GM23338 (cell line): ENCODE data around the gene SSBP2. TPM values are rescaled to one million over a fixed set of nuclear protein-coding genes. Genes with fewer than 3 reads are reported as not detected.

Experiments
- ATAC-seq: fragments of 200-7000 bp; cut with Tn5 transposase; 3 replicates; pipeline ENCODE4 v1.9.1; 2020
- DNase-seq: peaks from one replicate; pipeline ENCODE4 v3.0.0-alpha.2; 2015; ENCODE audit warnings: low spot score
- H2AFZ ChIP-seq: fragments of 200-600 bp; sonication (generic); 2 replicates; pipeline ENCODE4 v1.8.0; 2016; ENCODE audit warnings: antibody characterized with exemption, mild to moderate bottlenecking, moderate library complexity
- H3F3A ChIP-seq: fragments of 200-600 bp; sonication (generic); replicated peaks from 2 replicates; pipeline ENCODE4 v1.8.0; 2017; ENCODE audit warnings: antibody characterized with exemption, mixed run types, low read depth
- H3K27ac ChIP-seq: fragments of 200-600 bp; sonication (generic); 2 replicates; pipeline ENCODE4 v1.6.1; 2016; ENCODE audit warnings: low read depth
- H3K27me3 ChIP-seq: fragments of 200-600 bp; sonication (generic); 2 replicates; pipeline ENCODE4 v1.8.0; 2016; ENCODE audit warnings: mild to moderate bottlenecking, mixed run types, moderate library complexity; ENCODE audit not compliant: insufficient read depth
- H3K36me3 ChIP-seq: fragments of 200-600 bp; sonication (generic); 2 replicates; pipeline ENCODE4 v1.8.0; 2016; ENCODE audit warnings: mild to moderate bottlenecking; ENCODE audit not compliant: insufficient read depth
- H3K4me1 ChIP-seq: fragments of 200-600 bp; sonication (generic); 2 replicates; pipeline ENCODE4 v1.8.0; 2016; ENCODE audit warnings: mild to moderate bottlenecking, moderate library complexity; ENCODE audit not compliant: insufficient read depth
- H3K4me2 ChIP-seq: fragments of 200-600 bp; sonication (generic); 2 replicates; pipeline ENCODE4 v1.7.1; 2017; ENCODE audit warnings: mixed run types
- H3K4me3 ChIP-seq: fragments of 200-600 bp; sonication (generic); 2 replicates; pipeline ENCODE4 v1.6.1; 2016; ENCODE audit warnings: mixed run types
- H3K79me2 ChIP-seq: fragments of 200-600 bp; sonication (generic); replicated peaks from 2 replicates; pipeline ENCODE4 v1.8.0; 2017; ENCODE audit warnings: mild to moderate bottlenecking; ENCODE audit not compliant: insufficient read depth
- H3K9me2 ChIP-seq: fragments of 200-600 bp; sonication (generic); 2 replicates; pipeline ENCODE4 v1.8.0; 2017; ENCODE audit not compliant: insufficient read depth
- H4K20me1 ChIP-seq: fragments of 200-600 bp; sonication (generic); replicated peaks from 2 replicates; pipeline ENCODE4 v1.8.0; 2017; ENCODE audit warnings: mild to moderate bottlenecking; ENCODE audit not compliant: insufficient read depth
- H3K27ac Mint-ChIP-seq: 2 replicates; pipeline ENCODE4 v1.8.0; 2020; ENCODE audit warnings: inconsistent platforms, mild to moderate bottlenecking, moderate library complexity, mixed read lengths
- H3K27me3 Mint-ChIP-seq: 3 replicates; pipeline ENCODE4 v1.8.0; 2022; ENCODE audit warnings: low read depth, mild to moderate bottlenecking, moderate library complexity, mixed read lengths, inconsistent platforms; ENCODE audit not compliant: insufficient read depth, poor library complexity
- H3K36me3 Mint-ChIP-seq: 3 replicates; pipeline ENCODE4 v1.8.0; 2021; ENCODE audit warnings: low read depth, mild to moderate bottlenecking, inconsistent platforms, moderate library complexity, mixed read lengths
- H3K4me1 Mint-ChIP-seq: 3 replicates; pipeline ENCODE4 v1.8.0; 2020; ENCODE audit warnings: mild to moderate bottlenecking, inconsistent platforms, mixed read lengths
- H3K4me3 Mint-ChIP-seq: 3 replicates; pipeline ENCODE4 v1.8.0; 2021; ENCODE audit warnings: moderate library complexity, mild to moderate bottlenecking, inconsistent platforms, mixed read lengths
- H3K9me3 Mint-ChIP-seq: 3 replicates; pipeline ENCODE4 v1.8.0; 2020; ENCODE audit warnings: moderate library complexity, mild to moderate bottlenecking, inconsistent platforms, mixed read lengths
- CREB1 ChIP-seq: fragments of 250-450 bp; sonication (Bioruptor Pico); IDR thresholded peaks from 2 replicates; pipeline ENCODE4 v1.5.0; 2020; ENCODE audit warnings: low read depth, mild to moderate bottlenecking, moderate library complexity
- CTCF ChIP-seq, 2 experiments: fragments of 200-600 bp in 1 of 2; sonication (generic) in 1 of 2; conservative IDR thresholded peaks; 2 replicates each; pipeline versions ENCODE4 v1.5.1 to v1.6.1; 2016 to 2017; ENCODE audit warnings: antibody characterized with exemption in 2 of 2, low read depth in 2 of 2, mild to moderate bottlenecking in 2 of 2, moderate library complexity in 1 of 2
- ETS1 ChIP-seq: IDR thresholded peaks from 2 replicates; pipeline ENCODE4 v1.6.1; 2016; ENCODE audit warnings: antibody characterized with exemption
- EZH2 ChIP-seq: fragments of 200-600 bp; sonication (generic); IDR thresholded peaks from one replicate; pipeline ENCODE4 v1.8.0; 2017; ENCODE audit warnings: antibody characterized with exemption, mild to moderate bottlenecking, low read depth; ENCODE audit not compliant: unreplicated experiment
- EZH2phosphoT487 ChIP-seq: fragments of 200-600 bp; sonication (generic); IDR thresholded peaks from one replicate; pipeline ENCODE4 v1.8.1; 2018; ENCODE audit warnings: antibody characterized with exemption; ENCODE audit not compliant: unreplicated experiment
- JUNB ChIP-seq: IDR thresholded peaks from one replicate; pipeline ENCODE4 v1.6.1; 2016; ENCODE audit warnings: antibody characterized with exemption; ENCODE audit not compliant: unreplicated experiment
- NANOG ChIP-seq: IDR thresholded peaks from 2 replicates; pipeline ENCODE4 v1.6.1; 2016; ENCODE audit warnings: antibody characterized with exemption, borderline replicate concordance
- POLR2AphosphoS5 ChIP-seq: IDR thresholded peaks from 2 replicates; pipeline ENCODE4 v1.6.1; 2016; ENCODE audit warnings: antibody characterized with exemption, low read depth
- REST ChIP-seq: IDR thresholded peaks from one replicate; pipeline ENCODE4 v1.6.1; 2018; ENCODE audit warnings: antibody characterized with exemption; ENCODE audit not compliant: unreplicated experiment
- STAT1 ChIP-seq: IDR thresholded peaks from one replicate; pipeline ENCODE4 v1.6.1; 2016; ENCODE audit warnings: antibody characterized with exemption; ENCODE audit not compliant: unreplicated experiment
- ZNF114 ChIP-seq: fragments of 250-450 bp; sonication (Bioruptor Pico); IDR thresholded peaks from 2 replicates; pipeline ENCODE4 v1.5.0; 2020; ENCODE audit warnings: mild to moderate bottlenecking, moderate library complexity
- ZNF331 ChIP-seq: fragments of 250-450 bp; sonication (Bioruptor Pico); IDR thresholded peaks from 2 replicates; pipeline ENCODE4 v1.5.0; 2020; ENCODE audit warnings: low read depth, mild to moderate bottlenecking, moderate library complexity
- ZNF462 ChIP-seq: fragments of 250-450 bp; sonication (Bioruptor Pico); IDR thresholded peaks from 2 replicates; pipeline ENCODE4 v1.5.0; 2020; ENCODE audit warnings: mild to moderate bottlenecking, moderate library complexity
- polyA plus RNA-seq: library from polyadenylated mRNA; unstranded; fragments of >200 nt; fragmentation: Nextera tagmentation; extraction: Ambion mirVana; gene quantifications from 2 replicates; pipeline ENCODE4 v1.2.1, GENCODE V29; 2016
- total RNA-seq: library from RNA; depleted of rRNA; stranded (reverse); fragments of >200 nt; shearing (Covaris generic); gene quantifications from 2 replicates; pipeline ENCODE4 v1.2.3, GENCODE V29; 2014

SSBP2 gene
- total and polyA plus RNA-seq, 2 experiments from 2014 or later, result 21.5 to 24.7 TPM

- no peak for TF ChIP-seq ETS1
- no peak for TF ChIP-seq ZNF331 (CRISPR knock-in tag)
- TF ChIP-seq REST, result no peak
- TF ChIP-seq NANOG, result no peak
- no peak for TF ChIP-seq STAT1
- no peak for TF ChIP-seq CTCF (conservative IDR thresholded peaks at IDR 0.05; ENCODE audit: low read depth in 2 of 2)
- no peak for TF ChIP-seq ZNF114 (CRISPR knock-in tag)
- no peak for TF ChIP-seq CREB1
- no peak for TF ChIP-seq JUNB
- TF ChIP-seq EZH2phosphoT487, result no peak
- TF ChIP-seq EZH2, result no peak
- TF ChIP-seq POLR2AphosphoS5, result no peak
- no peak for TF ChIP-seq ZNF462 (CRISPR knock-in tag)
- Histone ChIP-seq H3F3A (no peaks in the 10 kb centered on the region), H3K4me2 (no peak overlapping the region), H4K20me1 (no peaks in the 10 kb centered on the region), H3K36me3 (no peaks in the 10 kb centered on the region), H3K27me3 (no peaks in the 10 kb centered on the region), H2AFZ (no peak overlapping the region), H3K4me1 (no peaks in the 10 kb centered on the region), H3K9me2 (no peaks in the 10 kb centered on the region), H3K79me2 (no peaks in the 10 kb centered on the region), H3K4me3 (no peak overlapping the region), H3K27ac (no peak overlapping the region)
- DNase-seq, result no peak
- no peaks in the 10 kb centered on the region for H3K36me3 Mint-ChIP-seq
- no peak overlapping the region for H3K27ac Mint-ChIP-seq
- peaks cover 13% of the 10 kb centered on the region; the same call in 2 of the 3 replicates for H3K4me1 Mint-ChIP-seq
- ATAC-seq, result no peak
- H3K4me3 Mint-ChIP-seq, result no peak overlapping the region
- no peaks in the 10 kb centered on the region for H3K27me3 Mint-ChIP-seq
- no peaks in the 10 kb centered on the region for H3K9me3 Mint-ChIP-seq
Measured at GRCh38 chr5:81409361-81409760, 341.5 kb downstream of the SSBP2 start.
